ENCODE results near the gene SPTB.

DNA sequence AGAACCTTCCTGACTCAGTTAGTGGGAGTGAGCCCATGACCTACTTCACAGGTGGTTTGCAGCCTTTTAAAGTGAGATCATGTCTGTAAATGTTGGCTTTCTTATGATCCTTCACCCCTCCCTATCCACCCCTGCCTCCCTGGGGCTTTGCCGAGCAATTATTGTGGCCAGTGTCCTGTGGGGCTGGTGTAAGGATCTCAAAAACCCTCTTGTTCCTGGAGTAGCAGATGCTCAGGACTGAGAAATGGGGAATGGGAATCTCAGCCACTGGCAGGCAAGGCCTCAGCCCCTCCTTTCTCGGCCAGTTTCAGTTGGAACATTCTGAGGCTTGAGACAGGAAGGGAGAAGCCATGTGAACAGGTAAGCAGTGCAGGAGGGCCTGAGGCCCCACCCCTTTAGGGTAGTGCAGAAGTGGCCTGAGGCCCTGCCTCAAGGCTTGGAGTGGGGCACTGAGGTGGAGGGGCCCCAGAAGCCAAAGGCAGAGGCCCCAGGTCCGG lies 121.6 kb downstream of the SPTB start:
- TF ChIP-seq, protein P1, sequence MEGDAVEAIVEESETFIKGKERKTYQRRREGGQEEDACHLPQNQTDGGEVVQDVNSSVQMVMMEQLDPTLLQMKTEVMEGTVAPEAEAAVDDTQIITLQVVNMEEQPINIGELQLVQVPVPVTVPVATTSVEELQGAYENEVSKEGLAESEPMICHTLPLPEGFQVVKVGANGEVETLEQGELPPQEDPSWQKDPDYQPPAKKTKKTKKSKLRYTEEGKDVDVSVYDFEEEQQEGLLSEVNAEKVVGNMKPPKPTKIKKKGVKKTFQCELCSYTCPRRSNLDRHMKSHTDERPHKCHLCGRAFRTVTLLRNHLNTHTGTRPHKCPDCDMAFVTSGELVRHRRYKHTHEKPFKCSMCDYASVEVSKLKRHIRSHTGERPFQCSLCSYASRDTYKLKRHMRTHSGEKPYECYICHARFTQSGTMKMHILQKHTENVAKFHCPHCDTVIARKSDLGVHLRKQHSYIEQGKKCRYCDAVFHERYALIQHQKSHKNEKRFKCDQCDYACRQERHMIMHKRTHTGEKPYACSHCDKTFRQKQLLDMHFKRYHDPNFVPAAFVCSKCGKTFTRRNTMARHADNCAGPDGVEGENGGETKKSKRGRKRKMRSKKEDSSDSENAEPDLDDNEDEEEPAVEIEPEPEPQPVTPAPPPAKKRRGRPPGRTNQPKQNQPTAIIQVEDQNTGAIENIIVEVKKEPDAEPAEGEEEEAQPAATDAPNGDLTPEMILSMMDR (IDR thresholded peaks at IDR 0.05; ENCODE audit: low read depth, low read length), result no peak
- TF ChIP-seq EZH2phosphoT487 (IDR thresholded peaks at IDR 0.05; ENCODE audit: low read depth), result no peak
